ENCODE results near the gene STARD7. TPM values are rescaled to one million over a fixed set of nuclear protein-coding genes. Genes with fewer than 3 reads are reported as not detected.
A peak's percentile ranks its signal among the peaks of the same experiment; 100 is the strongest.

STARD7 gene
- total and polyA plus RNA-seq, 4 donors, result 42.9 to 120 (median 59.7) TPM

GRCh38 chr2:96139181-96139758 is 69.4 kb downstream of the STARD7 start:
- TF ChIP-seq GABPA (IDR thresholded peaks at IDR 0.05 in 1 of 2, conservative IDR thresholded peaks at IDR 0.05 in 1 of 2) (no peak), NR2F2 (IDR thresholded peaks at IDR 0.05) (no peak)

DNA sequence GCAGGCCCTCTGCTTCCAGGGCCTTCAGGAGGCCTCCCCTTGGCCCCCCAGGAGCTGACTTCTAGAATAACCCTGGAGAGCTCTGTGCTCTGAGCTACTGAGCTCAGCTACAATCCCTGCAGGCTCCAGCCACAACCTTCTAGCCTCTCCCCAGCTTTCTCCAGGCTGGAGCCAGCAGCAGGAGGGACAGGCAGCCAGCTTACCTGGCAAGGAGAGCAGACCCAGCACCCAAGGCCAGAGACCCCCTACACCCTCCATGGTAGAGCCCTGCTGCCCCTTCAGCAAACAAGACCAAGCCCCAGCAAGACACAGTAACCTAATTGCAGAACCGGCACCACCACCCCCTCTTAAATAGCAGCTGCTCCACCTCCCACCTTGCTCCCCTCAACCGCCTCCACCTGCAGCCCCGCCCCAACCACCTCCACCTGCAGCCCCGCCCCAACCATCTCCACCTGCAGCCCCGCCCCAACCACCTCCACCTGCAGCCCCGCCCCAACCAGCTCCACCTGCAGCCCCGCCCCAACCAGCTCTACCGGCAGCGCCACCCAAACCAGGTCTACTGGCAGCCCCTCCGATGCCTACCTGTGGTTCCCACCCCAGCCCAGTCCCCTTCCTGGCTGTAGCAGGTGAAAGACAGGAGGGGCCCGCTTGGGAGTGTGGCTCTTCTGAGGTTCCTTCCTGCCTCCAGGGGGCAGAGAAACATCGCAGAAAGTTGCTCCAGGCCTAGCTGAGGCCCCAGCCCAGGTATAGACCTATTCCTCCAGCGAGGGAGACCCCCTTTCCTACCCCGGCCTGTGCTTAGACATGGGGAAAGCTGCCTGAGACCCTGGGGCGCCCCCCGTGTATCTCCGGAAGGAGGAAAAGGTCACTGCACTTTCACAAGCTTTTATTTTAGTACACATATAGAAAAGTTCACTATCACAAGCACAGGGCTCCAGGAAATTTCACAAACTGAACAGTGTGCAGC is 70.2 kb downstream of the STARD7 start, which contains the start of gene ASTL:
ASTL (minus strand) TSS at position 324 of the 967 bp plus-strand sequence; CDS start at position 258, 66 bp downstream.
- peak; percentile 72 to 75 for TF ChIP-seq RAD21 (IDR thresholded peaks at IDR 0.05)
- TF ChIP-seq, protein P1, sequence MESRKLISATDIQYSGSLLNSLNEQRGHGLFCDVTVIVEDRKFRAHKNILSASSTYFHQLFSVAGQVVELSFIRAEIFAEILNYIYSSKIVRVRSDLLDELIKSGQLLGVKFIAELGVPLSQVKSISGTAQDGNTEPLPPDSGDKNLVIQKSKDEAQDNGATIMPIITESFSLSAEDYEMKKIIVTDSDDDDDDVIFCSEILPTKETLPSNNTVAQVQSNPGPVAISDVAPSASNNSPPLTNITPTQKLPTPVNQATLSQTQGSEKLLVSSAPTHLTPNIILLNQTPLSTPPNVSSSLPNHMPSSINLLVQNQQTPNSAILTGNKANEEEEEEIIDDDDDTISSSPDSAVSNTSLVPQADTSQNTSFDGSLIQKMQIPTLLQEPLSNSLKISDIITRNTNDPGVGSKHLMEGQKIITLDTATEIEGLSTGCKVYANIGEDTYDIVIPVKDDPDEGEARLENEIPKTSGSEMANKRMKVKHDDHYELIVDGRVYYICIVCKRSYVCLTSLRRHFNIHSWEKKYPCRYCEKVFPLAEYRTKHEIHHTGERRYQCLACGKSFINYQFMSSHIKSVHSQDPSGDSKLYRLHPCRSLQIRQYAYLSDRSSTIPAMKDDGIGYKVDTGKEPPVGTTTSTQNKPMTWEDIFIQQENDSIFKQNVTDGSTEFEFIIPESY (IDR thresholded peaks at IDR 0.05), result no peak
- TF ChIP-seq, protein P2, sequence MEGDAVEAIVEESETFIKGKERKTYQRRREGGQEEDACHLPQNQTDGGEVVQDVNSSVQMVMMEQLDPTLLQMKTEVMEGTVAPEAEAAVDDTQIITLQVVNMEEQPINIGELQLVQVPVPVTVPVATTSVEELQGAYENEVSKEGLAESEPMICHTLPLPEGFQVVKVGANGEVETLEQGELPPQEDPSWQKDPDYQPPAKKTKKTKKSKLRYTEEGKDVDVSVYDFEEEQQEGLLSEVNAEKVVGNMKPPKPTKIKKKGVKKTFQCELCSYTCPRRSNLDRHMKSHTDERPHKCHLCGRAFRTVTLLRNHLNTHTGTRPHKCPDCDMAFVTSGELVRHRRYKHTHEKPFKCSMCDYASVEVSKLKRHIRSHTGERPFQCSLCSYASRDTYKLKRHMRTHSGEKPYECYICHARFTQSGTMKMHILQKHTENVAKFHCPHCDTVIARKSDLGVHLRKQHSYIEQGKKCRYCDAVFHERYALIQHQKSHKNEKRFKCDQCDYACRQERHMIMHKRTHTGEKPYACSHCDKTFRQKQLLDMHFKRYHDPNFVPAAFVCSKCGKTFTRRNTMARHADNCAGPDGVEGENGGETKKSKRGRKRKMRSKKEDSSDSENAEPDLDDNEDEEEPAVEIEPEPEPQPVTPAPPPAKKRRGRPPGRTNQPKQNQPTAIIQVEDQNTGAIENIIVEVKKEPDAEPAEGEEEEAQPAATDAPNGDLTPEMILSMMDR (IDR thresholded peaks at IDR 0.05; ENCODE audit: low read depth, low read length, missing input control), result peak; percentile 41
- Histone ChIP-seq H3K4me1 (ENCODE audit: control insufficient read depth in 4 of 4, insufficient read depth in 4 of 4, low read length in 3 of 4) (no peaks in the 10 kb centered on the region), H3K36me3 (ENCODE audit: control insufficient read depth in 4 of 4, insufficient read depth in 3 of 4, low read depth in 1 of 4, low read length in 3 of 4) (no peaks in the 10 kb centered on the region), H3K9me3 (ENCODE audit: control insufficient read depth in 4 of 4, low read length in 3 of 4) (no peaks in the 10 kb centered on the region), H3K27me3 (ENCODE audit: control insufficient read depth in 4 of 4, insufficient read depth in 4 of 4, low read length in 3 of 4) (no peaks in the 10 kb centered on the region), H3K4me3 (ENCODE audit: low read depth in 1 of 3, low read length in 3 of 3) (no peak within 1 kb of the TSS), H3K9ac (ENCODE audit: low read depth in 1 of 2, low read length in 2 of 2) (no peak within 1 kb of the TSS), H3K27ac (ENCODE audit: low read depth in 1 of 2, low read length in 2 of 2) (no peak within 1 kb of the TSS)
- DNase-seq (ENCODE audit: low spot score), result peak; percentile 61
- 25% methylated on average over 17 of the region's 17 CpGs for WGBS

More at GRCh38 chr2:96139181-96139758, 69.4 kb downstream of the STARD7 start:
- no peak for DNase-seq (ENCODE audit: low spot score)
- Histone ChIP-seq H3K27me3 (ENCODE audit: control insufficient read depth in 4 of 4, insufficient read depth in 4 of 4, low read length in 3 of 4) (no peaks in the 10 kb centered on the region), H3K9ac (ENCODE audit: low read depth in 1 of 2, low read length in 2 of 2) (no peak overlapping the region), H3K36me3 (ENCODE audit: control insufficient read depth in 4 of 4, insufficient read depth in 3 of 4, low read depth in 1 of 4, low read length in 3 of 4) (no peaks in the 10 kb centered on the region), H3K4me1 (ENCODE audit: control insufficient read depth in 4 of 4, insufficient read depth in 4 of 4, low read length in 3 of 4) (no peaks in the 10 kb centered on the region), H3K9me3 (ENCODE audit: control insufficient read depth in 4 of 4, low read length in 3 of 4) (no peaks in the 10 kb centered on the region), H3K27ac (ENCODE audit: low read depth in 1 of 2, low read length in 2 of 2) (no peak overlapping the region), H3K4me3 (ENCODE audit: low read depth in 1 of 3, low read length in 3 of 3) (no peak overlapping the region)
- 85% methylated on average over 7 of the region's 7 CpGs for WGBS

GRCh38 chr2:96137321-96138178 is 71.1 kb downstream of the STARD7 start:
- no peaks in the 10 kb centered on the region for H3K27me3 ChIP-seq (ENCODE audit: control insufficient read depth in 4 of 4, insufficient read depth in 4 of 4, low read length in 3 of 4)
- no peak overlapping the region for H3K27ac ChIP-seq (ENCODE audit: low read depth in 1 of 2, low read length in 2 of 2)
- 81% methylated on average over 15 of the region's 15 CpGs for WGBS
- TF ChIP-seq, protein P2 (IDR thresholded peaks at IDR 0.05; ENCODE audit: low read depth, low read length, missing input control), result no peak
- no peak for TF ChIP-seq FOXA2 (IDR thresholded peaks at IDR 0.05)
- TF ChIP-seq JUND (IDR thresholded peaks at IDR 0.05), result no peak
- no peak for TF ChIP-seq FOXA1 (IDR thresholded peaks at IDR 0.05)
- no peak for TF ChIP-seq RXRA (IDR thresholded peaks at IDR 0.05)
- TF ChIP-seq NR2F2 (IDR thresholded peaks at IDR 0.05), result no peak
- TF ChIP-seq MAX (IDR thresholded peaks at IDR 0.05), result no peak
- TF ChIP-seq YY1 (IDR thresholded peaks at IDR 0.05), result no peak
- TF ChIP-seq HNF4G (IDR thresholded peaks at IDR 0.05), result no peak
- TF ChIP-seq EGR1 (IDR thresholded peaks at IDR 0.05; ENCODE audit: low read depth in 2 of 2), result no peak
- TF ChIP-seq RAD21 (IDR thresholded peaks at IDR 0.05), result no peak
- TF ChIP-seq, protein P3, sequence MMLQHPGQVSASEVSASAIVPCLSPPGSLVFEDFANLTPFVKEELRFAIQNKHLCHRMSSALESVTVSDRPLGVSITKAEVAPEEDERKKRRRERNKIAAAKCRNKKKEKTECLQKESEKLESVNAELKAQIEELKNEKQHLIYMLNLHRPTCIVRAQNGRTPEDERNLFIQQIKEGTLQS (IDR thresholded peaks at IDR 0.05), result no peak
- no peak for TF ChIP-seq SP1 (IDR thresholded peaks at IDR 0.05)
- no peak for TF ChIP-seq TAF1 (conservative IDR thresholded peaks at IDR 0.05)
- TF ChIP-seq HNF4A (conservative IDR thresholded peaks at IDR 0.05), result no peak

More at GRCh38 chr2:96137321-96138178, 71.1 kb downstream of the STARD7 start:
- DNase-seq (ENCODE audit: low spot score), result no peak
- no peaks in the 10 kb centered on the region for H3K4me1 ChIP-seq (ENCODE audit: control insufficient read depth in 4 of 4, insufficient read depth in 4 of 4, low read length in 3 of 4)
- no peak overlapping the region for H3K4me3 ChIP-seq (ENCODE audit: low read depth in 1 of 3, low read length in 3 of 3)
- no peak overlapping the region for H3K9ac ChIP-seq (ENCODE audit: low read depth in 1 of 2, low read length in 2 of 2)
- no peaks in the 10 kb centered on the region for H3K9me3 ChIP-seq (ENCODE audit: control insufficient read depth in 4 of 4, low read length in 3 of 4)
- H3K36me3 ChIP-seq (ENCODE audit: control insufficient read depth in 4 of 4, insufficient read depth in 3 of 4, low read depth in 1 of 4, low read length in 3 of 4), result no peaks in the 10 kb centered on the region

All from liver (tissue), 9 donors.